NAMALWA (cell line): ENCODE results near the gene LSM10.

Experiments
- DNase-seq: peaks from one replicate; pipeline ENCODE4 v3.0.0-alpha.2; 2015; ENCODE audit warnings: low spot score

The LSM10 gene

GRCh38 chr1:36351227-36351977 is 46.3 kb downstream of the LSM10 start:
- DNase-seq: no peak

GRCh38 chr1:36350659-36351226 is 47.0 kb downstream of the LSM10 start:
- no peak for DNase-seq

DNA sequence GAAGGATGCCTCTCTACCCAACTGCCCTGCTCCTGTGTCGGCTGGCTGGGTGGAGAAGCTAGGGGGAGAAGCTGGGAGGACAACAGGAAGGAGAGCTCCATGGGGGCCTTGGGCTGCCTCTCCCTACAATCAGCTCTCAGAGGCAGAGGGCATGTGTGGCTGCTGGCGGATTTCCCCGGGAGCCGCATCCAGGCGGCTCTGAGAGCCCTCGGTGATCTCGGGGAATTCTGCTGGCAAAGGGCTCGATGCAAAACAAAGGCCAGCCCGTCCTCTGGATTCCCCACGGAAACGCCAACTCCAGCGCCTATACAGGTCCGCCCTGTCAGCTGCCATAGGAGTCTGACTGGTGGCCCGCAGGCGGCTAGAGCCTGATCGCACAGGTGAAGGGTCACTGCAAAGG is 47.9 kb downstream of the LSM10 start:
- DNase-seq: no peak

DNA sequence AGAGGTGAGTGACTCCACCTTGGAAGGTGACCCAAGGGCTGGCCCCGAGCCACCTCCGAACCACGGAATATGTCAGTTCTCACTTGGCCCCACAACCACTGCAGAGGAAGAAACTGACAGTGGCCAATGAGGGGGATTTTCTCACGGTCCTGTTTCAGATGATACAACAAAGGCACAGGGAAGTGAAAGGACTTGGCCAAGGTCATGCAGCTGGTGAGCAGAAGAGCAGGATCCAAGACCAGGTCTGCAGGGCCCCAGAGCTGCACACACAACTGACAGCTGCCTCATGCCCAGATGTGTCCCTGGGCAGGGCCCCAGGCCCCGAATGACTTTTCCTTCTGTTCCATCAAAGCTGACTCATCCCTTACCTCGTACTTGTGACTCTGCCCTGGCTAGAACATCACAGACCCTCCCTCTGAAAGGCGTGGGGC is 48.5 kb downstream of the LSM10 start:
- DNase-seq: peak; percentile 67

GRCh38 chr1:36346741-36347370 is 50.9 kb downstream of the LSM10 start:
- no peak for DNase-seq

- no peak for DNase-seq
Observed at GRCh38 chr1:36345353-36345752, 52.4 kb downstream of the LSM10 start.

GRCh38 chr1:36344395-36344680 is 53.4 kb downstream of the LSM10 start:
- DNase-seq: no peak

DNA sequence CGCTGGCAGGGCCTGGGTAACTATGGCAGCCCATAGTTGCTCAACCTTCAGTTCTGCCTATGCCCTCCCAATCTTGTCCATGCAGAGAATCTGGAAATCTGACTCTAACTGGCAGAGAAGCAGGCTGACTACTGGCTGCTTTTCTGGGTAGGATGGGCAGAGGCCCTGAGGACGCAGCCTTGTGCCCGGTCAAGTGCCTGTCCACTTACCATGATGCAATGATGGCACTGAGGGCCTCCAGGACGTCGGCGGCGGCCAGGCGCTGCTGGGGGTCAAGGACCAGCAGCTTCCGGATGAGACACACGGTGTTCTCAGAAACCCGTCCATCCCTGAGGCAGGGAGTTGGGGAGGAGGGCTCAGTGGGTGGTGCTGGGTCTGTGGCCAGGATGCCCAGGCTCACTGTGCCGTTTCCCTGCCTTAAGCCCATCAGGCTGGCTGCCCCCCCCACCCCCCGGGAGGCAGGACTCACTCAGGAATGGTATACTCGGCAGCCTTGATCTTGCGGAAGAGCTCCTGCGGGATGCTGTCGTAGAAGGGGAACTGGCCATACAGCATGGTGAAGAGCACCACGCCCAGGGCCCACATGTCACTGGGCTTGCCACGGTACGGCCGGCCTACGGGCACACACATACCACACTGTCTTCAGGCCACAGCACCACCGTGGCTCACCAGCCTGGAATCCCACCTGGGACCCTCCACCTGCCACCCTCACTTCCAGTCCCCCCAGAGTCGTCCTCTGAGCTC is 53.9 kb downstream of the LSM10 start:
- no peak for DNase-seq
